Measurements from ENCODE around the gene C2orf72.
"Not testable (repeated sequence)": the region's sequence is repeated elsewhere in the genome, so short reads cannot be mapped to it uniquely, and the experiment has no call there.

C2orf72 gene

GRCh38 chr2:231015926-231016325 is 21.4 kb upstream of the C2orf72 start:
- FAIRE-seq: no peak

DNA sequence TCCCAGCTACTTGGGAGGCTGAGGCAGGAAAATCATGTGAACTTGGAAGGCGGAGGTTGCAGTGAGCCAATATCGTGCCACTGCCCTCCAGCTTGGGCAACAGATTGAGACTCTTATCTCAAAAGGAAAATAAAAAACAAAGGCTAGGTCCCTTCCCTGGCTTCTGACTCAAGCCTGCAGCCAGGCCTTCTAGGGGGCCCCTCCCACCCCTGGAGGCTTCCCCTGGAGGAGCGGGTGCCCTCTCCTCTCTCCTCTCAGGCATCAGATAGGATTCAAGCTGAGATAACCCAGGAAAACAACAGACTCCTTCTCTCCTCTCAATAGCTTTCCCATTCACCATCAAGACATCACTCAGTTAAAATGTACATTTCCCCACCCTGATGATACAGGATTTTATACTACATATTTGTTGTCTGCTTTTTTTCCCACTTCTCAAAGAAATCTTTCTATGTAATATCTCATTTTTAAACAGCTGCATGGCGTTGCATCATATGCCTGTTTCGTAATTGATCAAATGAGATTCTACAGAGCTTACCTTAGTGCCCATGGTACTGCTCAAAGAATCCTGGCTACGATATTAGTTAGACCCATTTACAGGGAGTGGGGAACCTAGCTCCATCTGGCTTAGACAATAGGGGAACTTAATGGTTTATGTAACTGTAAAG is 20.6 kb upstream of the C2orf72 start:
- FAIRE-seq: no peak

- no peak for FAIRE-seq
Measured at GRCh38 chr2:231017231-231017598, 20.1 kb upstream of the C2orf72 start.

- FAIRE-seq: no peak
Measured at GRCh38 chr2:231018184-231018583, 19.1 kb upstream of the C2orf72 start.

DNA sequence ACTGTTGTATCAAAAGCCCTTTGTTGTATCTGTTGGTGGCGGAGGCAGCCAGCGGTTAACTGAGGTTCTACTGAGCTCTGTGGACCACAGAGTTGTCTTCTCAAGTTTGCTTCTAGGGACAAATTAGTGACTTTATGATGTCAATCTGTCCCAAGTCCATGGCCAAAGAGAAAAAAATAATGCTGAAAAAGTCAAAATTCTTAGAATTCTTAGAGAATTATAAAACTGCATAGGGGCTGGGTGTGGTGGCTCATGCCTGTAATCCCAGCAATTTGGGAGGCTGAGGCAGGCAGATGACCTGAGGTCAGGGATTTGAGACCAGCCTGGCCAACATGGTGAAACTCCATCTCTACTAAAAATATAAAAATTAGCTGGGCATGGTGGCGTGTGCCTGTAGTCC is 12.3 kb upstream of the C2orf72 start:
- not testable (repeated sequence) for FAIRE-seq

DNA sequence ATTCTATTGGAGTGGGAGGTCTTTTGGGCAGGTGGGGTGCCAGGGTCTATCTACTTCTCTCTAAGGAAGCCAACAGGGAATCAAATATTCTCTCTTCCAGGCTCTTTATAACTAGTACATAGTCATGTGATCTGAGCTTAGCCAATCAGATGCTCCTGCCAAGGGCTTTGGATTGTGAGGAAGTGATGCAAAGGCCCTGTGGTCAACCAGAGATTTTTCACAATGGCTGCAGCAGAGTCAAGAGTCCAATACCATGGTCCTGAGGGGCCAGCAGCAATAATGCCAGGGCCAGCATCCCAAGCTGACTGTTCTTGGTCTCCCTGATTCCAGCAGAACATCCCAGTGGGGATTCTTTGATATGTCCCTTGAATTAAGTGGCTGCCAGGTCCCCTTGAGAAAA is 8.4 kb upstream of the C2orf72 start:
- no peak for FAIRE-seq

GRCh38 chr2:231029563-231029962 is 7.8 kb upstream of the C2orf72 start:
- FAIRE-seq: no peak

DNA sequence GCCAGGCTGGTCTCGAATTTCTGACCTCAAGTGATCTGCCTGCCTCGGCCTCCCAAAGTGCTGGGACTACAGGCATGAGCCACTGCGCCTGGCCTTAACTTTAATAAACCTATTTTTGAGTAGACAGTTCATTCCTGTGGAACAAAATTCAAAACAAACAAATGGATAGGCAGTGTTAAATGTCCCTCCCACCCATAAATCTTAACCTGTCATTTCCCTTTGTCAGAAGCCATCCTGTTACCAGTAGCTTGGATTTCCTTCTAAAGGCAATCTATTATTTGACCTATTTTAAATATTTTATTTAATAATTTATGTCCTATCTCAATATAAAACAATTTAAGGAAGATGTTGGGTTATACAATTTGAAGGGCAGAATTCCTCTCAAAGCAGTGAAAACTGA is 6.6 kb upstream of the C2orf72 start:
- FAIRE-seq: no peak

DNA sequence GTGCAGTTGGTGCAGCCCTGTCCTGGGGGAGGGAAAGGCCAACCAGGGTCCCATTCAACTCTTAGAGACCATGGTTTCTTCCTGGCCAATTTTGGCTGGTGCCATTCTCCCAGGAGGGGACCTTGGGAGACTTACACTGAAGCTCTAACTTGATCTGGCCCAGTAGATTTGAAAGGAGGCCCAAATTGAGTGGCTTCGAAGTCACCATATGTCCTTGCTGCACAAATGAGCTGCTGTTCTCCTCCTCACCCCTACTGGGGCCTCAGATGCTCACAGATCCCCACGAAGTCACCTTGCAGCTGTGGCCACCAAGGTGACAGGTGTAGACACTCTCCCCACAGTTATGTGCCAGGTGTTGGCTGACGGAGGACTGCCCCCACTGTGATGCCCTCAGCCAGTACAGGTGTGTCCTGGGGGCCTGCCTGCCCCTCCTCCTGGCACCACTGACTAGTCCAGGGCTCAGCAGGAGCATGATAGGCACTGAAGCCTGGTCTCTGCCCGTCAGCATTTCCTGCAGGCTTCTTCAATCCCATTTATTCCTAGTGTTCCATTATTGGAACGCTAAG is 4.7 kb upstream of the C2orf72 start:
- no peak for FAIRE-seq

GRCh38 chr2:231033147-231034132 is 3.9 kb upstream of the C2orf72 start:
- FAIRE-seq: no peak

DNA sequence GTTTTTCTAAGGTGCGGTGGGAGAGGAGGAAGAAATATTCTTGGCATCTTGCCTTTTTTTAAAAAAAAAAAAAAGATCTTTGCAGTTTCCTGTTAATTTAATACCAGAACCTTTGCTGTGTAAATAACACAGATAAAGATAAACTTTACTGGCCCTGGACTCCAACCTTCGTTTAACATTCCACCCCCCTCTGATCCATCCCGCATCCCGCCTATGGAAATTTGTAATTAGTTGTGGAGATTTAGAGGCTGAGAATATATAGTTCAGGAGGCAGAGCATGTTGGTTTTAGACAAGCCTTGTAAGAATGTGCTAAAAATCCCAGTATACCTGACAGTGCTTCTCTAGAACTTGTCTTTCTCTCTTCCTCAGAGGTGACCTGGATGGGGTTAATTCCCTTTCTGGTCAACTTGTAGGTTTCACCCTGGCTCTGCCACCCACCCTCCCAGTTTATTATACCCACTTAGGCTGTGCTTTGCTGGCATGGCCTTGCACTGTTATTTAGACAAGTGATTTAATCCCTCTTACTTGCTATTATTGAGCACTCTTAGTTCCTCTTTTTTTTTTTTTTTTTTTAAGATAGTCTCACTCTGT is 2.9 kb upstream of the C2orf72 start:
- no peak for FAIRE-seq

DNA sequence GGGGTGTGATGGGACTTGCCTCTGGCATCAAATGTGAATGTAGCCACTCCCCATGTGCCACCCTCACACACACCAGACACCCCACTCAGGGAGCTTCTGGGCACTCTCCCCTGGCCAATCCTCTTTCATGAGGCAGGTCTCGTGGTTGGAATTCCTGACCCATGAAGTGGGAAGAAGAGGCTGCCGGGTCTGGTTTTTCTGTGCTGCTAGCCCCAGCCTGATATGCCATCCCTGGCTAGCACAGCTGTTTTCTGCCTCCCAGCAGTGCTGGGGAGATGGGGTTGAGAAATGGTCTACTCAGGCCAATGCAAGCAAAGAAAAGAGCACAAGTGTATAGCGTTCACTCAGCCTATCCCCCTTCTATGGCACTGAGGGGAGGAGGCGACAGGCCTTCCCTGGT is 1.2 kb upstream of the C2orf72 start:
- no peak for FAIRE-seq

DNA sequence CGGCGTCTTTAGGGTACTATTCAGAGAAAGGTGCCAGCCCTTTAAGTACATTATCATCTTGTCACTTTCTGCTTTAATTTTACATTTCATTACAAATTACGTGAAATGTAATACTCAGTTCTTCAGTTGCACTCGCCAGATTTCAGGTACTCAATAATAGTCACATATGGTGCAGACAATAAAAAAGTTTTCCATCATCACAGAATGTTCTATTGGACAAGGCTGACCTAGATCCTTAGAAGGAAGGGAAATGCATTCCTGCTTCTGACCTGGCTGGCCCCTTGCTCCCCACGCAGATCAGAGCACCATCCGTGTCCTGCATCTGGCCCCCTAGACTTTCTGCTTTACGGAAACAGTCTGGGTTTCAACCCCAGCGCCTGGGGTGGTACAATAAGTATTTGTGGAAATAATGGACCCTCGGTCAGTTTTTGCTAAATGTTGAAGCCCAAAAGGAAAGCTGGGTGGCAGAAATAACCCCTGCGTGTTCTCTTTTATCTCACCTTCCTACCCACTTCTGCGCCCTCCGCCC is 681 bp upstream of the C2orf72 start:
- FAIRE-seq: no peak

GRCh38 chr2:231037731-231038482 is 584 bp downstream of the C2orf72 start:
- no peak for FAIRE-seq

DNA sequence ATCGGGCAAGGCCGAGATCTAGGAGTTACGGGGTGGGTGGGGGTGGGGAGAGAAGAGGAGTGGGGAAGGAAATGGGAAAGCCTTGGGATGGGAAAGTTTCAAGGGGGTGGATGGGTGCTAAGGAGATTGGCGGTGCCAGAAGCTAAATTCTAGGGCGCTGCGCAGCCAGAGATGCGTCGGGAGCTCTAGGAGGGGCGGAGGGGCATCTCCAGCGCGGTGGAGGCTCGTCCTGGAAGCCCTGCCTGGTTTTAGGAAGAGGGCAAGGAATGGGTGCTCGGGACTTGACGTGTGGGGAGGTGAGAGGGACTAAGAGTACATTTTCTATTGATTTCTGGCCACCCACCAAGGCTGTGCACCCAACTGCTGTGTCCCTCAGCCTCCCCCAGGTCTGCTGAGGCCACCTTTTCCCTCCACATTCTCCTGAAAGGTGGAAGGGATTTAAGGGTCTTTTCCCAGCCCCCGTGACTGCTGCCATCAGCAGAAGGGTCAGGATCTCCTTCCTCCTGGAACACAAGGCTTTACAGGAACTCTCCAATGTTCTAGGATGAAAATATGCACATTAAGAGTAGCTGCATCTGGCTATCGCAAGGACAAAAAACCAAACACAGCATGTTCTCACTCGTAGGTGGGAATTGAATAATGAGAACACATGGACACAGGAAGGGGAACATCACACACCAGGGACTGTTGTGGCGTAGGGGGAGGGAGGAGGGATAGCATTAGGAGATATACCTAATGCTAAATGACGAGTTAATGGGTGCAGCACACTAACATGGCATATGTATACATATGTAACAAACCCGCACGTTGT is 1.4 kb downstream of the C2orf72 start:
- FAIRE-seq: no peak

DNA sequence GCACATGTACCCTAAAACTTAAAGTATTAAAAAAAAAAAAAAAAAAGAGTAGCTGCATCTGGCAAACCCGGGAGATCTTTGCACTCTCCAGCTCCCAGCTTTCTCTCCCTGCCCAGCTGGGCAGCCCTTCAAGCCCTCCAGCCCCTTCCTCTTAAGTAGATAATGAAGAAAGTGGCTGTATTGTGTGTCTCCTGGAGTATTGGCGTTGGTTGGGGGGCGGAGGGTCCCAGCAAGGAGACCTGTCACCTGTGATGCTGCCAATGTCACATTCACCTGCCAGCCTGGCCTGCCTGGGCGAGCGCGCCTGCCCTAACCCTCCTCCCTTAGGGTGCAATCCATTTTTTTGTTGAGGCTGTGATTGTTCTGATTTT is 2.0 kb downstream of the C2orf72 start:
- FAIRE-seq: no peak

GRCh38 chr2:231039821-231040364 is 2.6 kb downstream of the C2orf72 start:
- FAIRE-seq: no peak

DNA sequence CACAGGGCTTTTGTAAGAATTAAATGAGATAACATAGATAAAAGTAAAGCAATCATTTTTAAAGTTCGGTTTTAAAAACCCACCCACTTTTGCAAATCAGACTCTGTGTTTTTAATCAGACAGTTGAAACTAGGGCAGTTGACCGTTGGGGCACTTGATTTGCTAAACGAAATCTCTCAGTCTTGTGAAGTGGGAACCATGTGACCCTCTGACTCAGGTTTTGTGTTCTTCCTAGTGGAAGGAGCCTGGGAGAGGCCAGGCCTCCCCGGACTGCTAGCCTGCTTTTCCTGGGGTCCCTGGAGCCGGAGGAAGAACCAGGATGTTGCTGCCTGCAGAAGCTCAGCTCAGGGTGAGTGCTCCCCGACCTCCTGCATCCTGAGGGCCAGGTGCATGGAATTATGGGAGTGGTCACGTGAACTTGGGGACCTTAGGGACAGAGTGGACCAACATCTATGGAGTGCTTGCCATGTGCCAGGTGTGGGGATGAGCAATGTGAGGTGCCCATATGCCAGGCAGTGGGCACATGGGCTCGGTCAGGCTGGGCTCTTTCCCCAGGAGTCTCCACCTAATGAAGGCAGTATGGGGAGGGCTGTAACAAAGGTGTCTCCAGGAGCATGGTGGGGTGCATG is 3.9 kb downstream of the C2orf72 start:
- FAIRE-seq: no peak

- no peak for FAIRE-seq
Measured at GRCh38 chr2:231043796-231044195, 6.5 kb downstream of the C2orf72 start.

DNA sequence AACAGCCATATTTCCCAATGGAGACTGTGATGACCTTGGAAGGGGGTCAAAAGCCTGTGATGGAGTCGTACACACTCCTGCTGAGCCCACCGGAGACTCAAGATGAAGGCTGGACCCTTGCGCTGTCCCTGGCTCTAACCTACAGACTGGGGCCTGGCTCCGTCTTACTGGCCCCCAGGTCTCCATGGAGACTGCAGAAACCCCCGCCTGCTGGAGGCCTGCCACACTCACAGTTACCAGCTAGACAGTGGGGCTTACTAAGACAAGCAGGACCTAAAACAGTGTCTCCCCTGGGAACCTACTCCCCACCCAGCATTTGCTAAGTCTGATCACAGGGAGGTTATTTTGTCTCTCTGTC is 9.6 kb downstream of the C2orf72 start:
- FAIRE-seq: no peak
